Loucy (cell line): ENCODE data around the gene SMIM14.

Experiments used
- H2AFZ ChIP-seq: fragments of 200-600 bp; sonication (generic); 2 replicates; pipeline ENCODE4 v1.6.0; 2016; ENCODE audit warnings: antibody characterized with exemption, mild to moderate bottlenecking, low read length, moderate library complexity
- H3F3A ChIP-seq: fragments of 200-600 bp; 2 replicates; pipeline ENCODE4 v1.6.0; 2016; ENCODE audit warnings: antibody characterized with exemption, low read depth, mild to moderate bottlenecking
- H3K27me3 ChIP-seq: fragments of 200-600 bp; sonication (generic); 2 replicates; pipeline ENCODE4 v1.6.1; 2014; ENCODE audit warnings: low read length, mild to moderate bottlenecking; ENCODE audit not compliant: insufficient read depth, poor library complexity, severe bottlenecking
- H3K36me3 ChIP-seq: fragments of 200-600 bp; sonication (generic); 2 replicates; pipeline ENCODE4 v1.6.1; 2016; ENCODE audit warnings: low read length; ENCODE audit not compliant: insufficient read depth
- H3K4me1 ChIP-seq: fragments of 200-600 bp; sonication (generic); 2 replicates; pipeline ENCODE4 v1.5.1; 2014; ENCODE audit warnings: low read length, mild to moderate bottlenecking; ENCODE audit not compliant: insufficient read depth, poor library complexity, severe bottlenecking
- H3K4me2 ChIP-seq: fragments of 200-600 bp; sonication (generic); 2 replicates; pipeline ENCODE4 v1.6.0; 2014; ENCODE audit warnings: antibody characterized with exemption, low read length, low read depth, mild to moderate bottlenecking; ENCODE audit not compliant: poor library complexity, severe bottlenecking
- H3K4me3 ChIP-seq: fragments of 200-600 bp; sonication (generic); 2 replicates; pipeline ENCODE4 v1.5.1; 2014; ENCODE audit warnings: low read length, mild to moderate bottlenecking, mixed read lengths; ENCODE audit not compliant: poor library complexity, severe bottlenecking
- H3K79me2 ChIP-seq: fragments of 200-600 bp; sonication (generic); 2 replicates; pipeline ENCODE4 v1.6.1; 2014; ENCODE audit warnings: low read length; ENCODE audit not compliant: insufficient read depth
- H3K9ac ChIP-seq: fragments of 200-600 bp; sonication (generic); 2 replicates; pipeline ENCODE4 v1.6.0; 2014; ENCODE audit warnings: mild to moderate bottlenecking, low read depth, low read length, moderate library complexity; ENCODE audit not compliant: poor library complexity, severe bottlenecking
- H3K9me2 ChIP-seq: fragments of 200-600 bp; sonication (generic); replicated peaks from 2 replicates; pipeline ENCODE4 v1.6.1; 2016; ENCODE audit warnings: low read depth, low read length, mixed read lengths
- H3K9me3 ChIP-seq: fragments of 200-600 bp; sonication (generic); 2 replicates; pipeline ENCODE4 v1.6.1; 2014; ENCODE audit warnings: mild to moderate bottlenecking, antibody characterized with exemption, low read length, low read depth; ENCODE audit not compliant: insufficient read depth
- H4K20me1 ChIP-seq: fragments of 200-600 bp; sonication (generic); 2 replicates; pipeline ENCODE4 v1.6.0; 2014; ENCODE audit warnings: antibody characterized with exemption, low read length, mild to moderate bottlenecking; ENCODE audit not compliant: insufficient read depth, poor library complexity, severe bottlenecking
- CTCF ChIP-seq: fragments of 200-600 bp; sonication (generic); conservative IDR thresholded peaks from 2 replicates; pipeline ENCODE4 v1.5.1; 2014; ENCODE audit warnings: mild to moderate bottlenecking, antibody characterized with exemption, low read length
- EZH2phosphoT487 ChIP-seq: fragments of 200-600 bp; IDR thresholded peaks from 2 replicates; pipeline ENCODE4 v1.6.1; 2018; ENCODE audit warnings: antibody characterized with exemption, mild to moderate bottlenecking, moderate library complexity, borderline replicate concordance

Gene SMIM14

GRCh38 chr4:39642885-39643552, 4.4 kb upstream of the SMIM14 start:
- Histone ChIP-seq H3K27me3 (no peaks in the 10 kb centered on the region), H3K79me2 (no peaks in the 10 kb centered on the region), H3K9me2 (no peaks in the 10 kb centered on the region), H3K4me2 (no peak overlapping the region), H2AFZ (no peak overlapping the region), H3K4me1 (peaks cover 5% of the 10 kb centered on the region), H3K36me3 (no peaks in the 10 kb centered on the region), H3K4me3 (no peak overlapping the region), H3K9me3 (no peaks in the 10 kb centered on the region), H4K20me1 (no peaks in the 10 kb centered on the region), H3K9ac (no peak overlapping the region), H3F3A (no peaks in the 10 kb centered on the region)
- TF ChIP-seq CTCF (no peak), EZH2phosphoT487 (no peak)

- Histone ChIP-seq H2AFZ (no peak overlapping the region), H3K4me2 (no peak overlapping the region), H4K20me1 (no peaks in the 10 kb centered on the region), H3K36me3 (no peaks in the 10 kb centered on the region), H3F3A (no peaks in the 10 kb centered on the region), H3K9me3 (no peaks in the 10 kb centered on the region), H3K9me2 (no peaks in the 10 kb centered on the region), H3K9ac (no peak overlapping the region), H3K27me3 (no peaks in the 10 kb centered on the region), H3K4me1 (peaks cover 15% of the 10 kb centered on the region), H3K4me3 (no peak overlapping the region), H3K79me2 (no peaks in the 10 kb centered on the region)
- TF ChIP-seq CTCF (no peak), EZH2phosphoT487 (no peak)
Observed at GRCh38 chr4:39641451-39641850, 2.8 kb upstream of the SMIM14 start.

GRCh38 chr4:39637586-39638353, 895 bp downstream of the SMIM14 start:
- peak overlapping the region; percentile 69 for H3K9ac ChIP-seq
- no peaks in the 10 kb centered on the region for H3F3A ChIP-seq
- H3K4me2 ChIP-seq = peak overlapping the region; percentile 96
- no peak for TF ChIP-seq CTCF
- no peak for TF ChIP-seq EZH2phosphoT487
- peak overlapping the region; percentile 85 for H2AFZ ChIP-seq
- H3K4me3 ChIP-seq = peak overlapping the region; percentile 81
- H3K4me1 ChIP-seq = peaks cover 16% of the 10 kb centered on the region
- no peaks in the 10 kb centered on the region for H3K79me2 ChIP-seq
- no peaks in the 10 kb centered on the region for H3K27me3 ChIP-seq
- no peaks in the 10 kb centered on the region for H3K9me2 ChIP-seq
- H3K9me3 ChIP-seq = no peaks in the 10 kb centered on the region
- H4K20me1 ChIP-seq = no peaks in the 10 kb centered on the region
- no peaks in the 10 kb centered on the region for H3K36me3 ChIP-seq
